IPS-20b (cell line): ENCODE results near the gene LRRTM4.
"Not testable (repeated sequence)": the region's sequence is repeated elsewhere in the genome, so short reads cannot be mapped to it uniquely, and the experiment has no call there.

Source experiments
- H3K27ac ChIP-seq: one replicate; pipeline ENCODE4 v1.5.1; 2013; ENCODE audit warnings: low read length
- H3K27me3 ChIP-seq: 2 replicates; pipeline ENCODE4 v1.6.1; 2013; ENCODE audit warnings: mild to moderate bottlenecking, low read length, inconsistent platforms; ENCODE audit not compliant: insufficient read depth
- H3K36me3 ChIP-seq: 2 replicates; pipeline ENCODE4 v1.6.1; 2013; ENCODE audit warnings: low read depth, mild to moderate bottlenecking, inconsistent platforms, low read length, moderate library complexity; ENCODE audit not compliant: insufficient read depth
- H3K4me1 ChIP-seq: 2 replicates; pipeline ENCODE4 v1.6.1; 2013; ENCODE audit warnings: mild to moderate bottlenecking, control low read depth, inconsistent platforms, low read length, moderate library complexity; ENCODE audit not compliant: insufficient read depth
- H3K4me3 ChIP-seq: 2 replicates; pipeline ENCODE4 v1.5.1; 2013; ENCODE audit warnings: mild to moderate bottlenecking, low read length, inconsistent platforms
- H3K9ac ChIP-seq: 2 replicates; pipeline ENCODE4 v1.6.1; 2013; ENCODE audit warnings: low read depth, mild to moderate bottlenecking, inconsistent platforms, low read length, moderate library complexity
- H3K9me3 ChIP-seq: 2 replicates; pipeline ENCODE4 v1.6.1; 2013; ENCODE audit warnings: mild to moderate bottlenecking, low read depth, low read length, inconsistent platforms; ENCODE audit not compliant: insufficient read depth

LRRTM4 gene

GRCh38 chr2:76829374-76830234 lies 692.6 kb downstream of the LRRTM4 start:
- Histone ChIP-seq H3K9ac (no peak overlapping the region), H3K9me3 (no peaks in the 10 kb centered on the region), H3K27ac (no peak overlapping the region), H3K27me3 (no peaks in the 10 kb centered on the region), H3K4me1 (no peaks in the 10 kb centered on the region; the same call in 1 of the 2 replicates), H3K36me3 (no peaks in the 10 kb centered on the region), H3K4me3 (no peak overlapping the region)

- no peaks in the 10 kb centered on the region for H3K27me3 ChIP-seq
- H3K9me3 ChIP-seq = no peaks in the 10 kb centered on the region
- H3K4me1 ChIP-seq = no peaks in the 10 kb centered on the region; the same call in 1 of the 2 replicates
- no peaks in the 10 kb centered on the region for H3K36me3 ChIP-seq
- H3K9ac ChIP-seq = no peak overlapping the region
- no peak overlapping the region for H3K4me3 ChIP-seq
- no peak overlapping the region for H3K27ac ChIP-seq
Observed at GRCh38 chr2:76826691-76827090, 695.5 kb downstream of the LRRTM4 start.

GRCh38 chr2:76825140-76825970 lies 696.8 kb downstream of the LRRTM4 start:
- Histone ChIP-seq H3K27me3 (no peaks in the 10 kb centered on the region), H3K27ac (no peak overlapping the region), H3K9me3 (no peaks in the 10 kb centered on the region), H3K9ac (no peak overlapping the region), H3K4me1 (no peaks in the 10 kb centered on the region; the same call in 1 of the 2 replicates), H3K4me3 (no peak overlapping the region), H3K36me3 (no peaks in the 10 kb centered on the region)

- no peak overlapping the region for H3K9ac ChIP-seq
- H3K4me3 ChIP-seq = no peak overlapping the region
- no peak overlapping the region for H3K27ac ChIP-seq
- no peaks in the 10 kb centered on the region; the same call in 1 of the 2 replicates for H3K4me1 ChIP-seq
- H3K9me3 ChIP-seq = no peaks in the 10 kb centered on the region
- H3K36me3 ChIP-seq = no peaks in the 10 kb centered on the region
- no peaks in the 10 kb centered on the region for H3K27me3 ChIP-seq
Observed at GRCh38 chr2:76821731-76822130, 700.4 kb downstream of the LRRTM4 start.

GRCh38 chr2:76813084-76813483 lies 709.1 kb downstream of the LRRTM4 start:
- Histone ChIP-seq H3K9me3 (no peaks in the 10 kb centered on the region), H3K9ac (no peak overlapping the region), H3K36me3 (no peaks in the 10 kb centered on the region), H3K4me1 (no peaks in the 10 kb centered on the region; the same call in 1 of the 2 replicates), H3K27me3 (no peaks in the 10 kb centered on the region), H3K27ac (no peak overlapping the region), H3K4me3 (no peak overlapping the region)

GRCh38 chr2:76812156-76812555 lies 710.0 kb downstream of the LRRTM4 start:
- no peaks in the 10 kb centered on the region for H3K36me3 ChIP-seq
- H3K4me3 ChIP-seq = no peak overlapping the region
- no peaks in the 10 kb centered on the region for H3K9me3 ChIP-seq
- no peaks in the 10 kb centered on the region for H3K27me3 ChIP-seq
- H3K27ac ChIP-seq = no peak overlapping the region
- H3K4me1 ChIP-seq = no peaks in the 10 kb centered on the region; the same call in 1 of the 2 replicates
- H3K9ac ChIP-seq = no peak overlapping the region

GRCh38 chr2:76809136-76809535 lies 713.0 kb downstream of the LRRTM4 start:
- Histone ChIP-seq H3K27me3 (no peaks in the 10 kb centered on the region), H3K36me3 (no peaks in the 10 kb centered on the region), H3K27ac (no peak overlapping the region), H3K9ac (no peak overlapping the region), H3K9me3 (no peaks in the 10 kb centered on the region), H3K4me3 (no peak overlapping the region), H3K4me1 (no peaks in the 10 kb centered on the region; the same call in 1 of the 2 replicates)

- Histone ChIP-seq H3K27ac (no peak overlapping the region), H3K4me3 (no peak overlapping the region), H3K9ac (no peak overlapping the region), H3K4me1 (no peaks in the 10 kb centered on the region; the same call in 1 of the 2 replicates), H3K36me3 (no peaks in the 10 kb centered on the region), H3K27me3 (no peaks in the 10 kb centered on the region), H3K9me3 (no peaks in the 10 kb centered on the region)
Observed at GRCh38 chr2:76808732-76809131, 713.4 kb downstream of the LRRTM4 start.

GRCh38 chr2:76793647-76794334 lies 728.4 kb downstream of the LRRTM4 start:
- Histone ChIP-seq H3K27me3 (no peaks in the 10 kb centered on the region), H3K9me3 (no peaks in the 10 kb centered on the region), H3K27ac (no peak overlapping the region), H3K4me1 (no peaks in the 10 kb centered on the region), H3K9ac (no peak overlapping the region), H3K4me3 (no peak overlapping the region), H3K36me3 (no peaks in the 10 kb centered on the region)

GRCh38 chr2:76781313-76781712 lies 740.9 kb downstream of the LRRTM4 start:
- not testable (repeated sequence) for H3K36me3 ChIP-seq, H3K27me3 ChIP-seq, H3K9me3 ChIP-seq, H3K4me1 ChIP-seq, H3K9ac ChIP-seq, H3K27ac ChIP-seq, H3K4me3 ChIP-seq

GRCh38 chr2:76763276-76763675 lies 758.9 kb downstream of the LRRTM4 start:
- peaks cover 7% of the 10 kb centered on the region; the same call in 1 of the 2 replicates for H3K4me1 ChIP-seq
- no peak overlapping the region for H3K27ac ChIP-seq
- no peaks in the 10 kb centered on the region for H3K27me3 ChIP-seq
- no peaks in the 10 kb centered on the region for H3K9me3 ChIP-seq
- H3K4me3 ChIP-seq = no peak overlapping the region
- H3K9ac ChIP-seq = no peak overlapping the region
- H3K36me3 ChIP-seq = no peaks in the 10 kb centered on the region
